ENCODE results near the gene PRKCE.

PRKCE gene

DNA sequence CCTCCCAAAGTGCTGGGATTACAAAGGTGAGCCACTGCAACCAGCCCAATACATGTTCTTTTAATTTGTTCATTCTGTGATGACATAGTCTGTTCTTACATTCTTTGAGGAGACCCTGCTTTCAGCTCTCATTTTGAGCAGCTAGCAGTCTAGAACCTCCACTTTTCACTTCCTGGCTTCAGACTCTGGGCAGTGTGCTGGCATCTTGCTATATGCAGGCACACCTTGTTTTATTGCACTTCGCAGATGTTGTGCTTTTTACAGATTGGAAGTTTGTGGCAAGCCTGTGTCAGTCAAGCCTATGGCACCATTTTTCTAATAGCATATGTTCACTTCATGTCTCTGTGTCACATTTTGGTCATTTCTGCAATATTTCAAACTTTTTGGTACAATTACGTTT is 72.4 kb downstream of the PRKCE start:
- Mint-ChIP-seq H3K27me3 (no peaks in the 10 kb centered on the region), H3K9me3 (no peaks in the 10 kb centered on the region), H3K4me3 (no peak overlapping the region), H3K36me3 (no peaks in the 10 kb centered on the region), H3K27ac (no peak overlapping the region), H3K4me1 (peaks cover 6% of the 10 kb centered on the region)
- CTCF ChIA-PET: interaction anchor here (1.4 kb wide), 1 partner anchor 55 kb away, joined by 4 read pairs; no protein-coding TSS in a partner anchor
- DNase-seq: no peak

DNA sequence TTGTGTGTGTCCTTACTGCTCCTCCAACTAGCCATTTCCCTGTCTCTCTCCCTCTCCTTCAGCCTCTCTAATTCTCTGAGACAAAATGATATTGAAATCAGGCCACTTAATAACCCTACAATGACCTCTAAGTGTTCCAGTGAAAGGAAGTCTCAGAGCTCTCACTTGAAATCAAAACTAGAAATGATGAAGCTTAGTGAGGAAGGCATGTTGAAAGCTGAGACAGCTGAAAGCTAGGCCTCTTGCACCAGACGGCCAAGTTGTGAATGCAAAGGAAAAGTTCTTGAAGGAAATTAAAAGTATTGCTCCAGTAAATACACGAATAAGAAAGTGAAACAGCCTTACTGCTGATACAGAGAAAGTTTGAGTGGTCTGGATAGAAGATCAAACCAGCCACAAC is 72.9 kb downstream of the PRKCE start:
- no peaks in the 10 kb centered on the region for H3K9me3 Mint-ChIP-seq
- no peak for DNase-seq
- no peaks in the 10 kb centered on the region for H3K36me3 Mint-ChIP-seq
- H3K4me3 Mint-ChIP-seq: no peak overlapping the region
- CTCF ChIA-PET: interaction anchor here (1.4 kb wide), 1 partner anchor 54 kb away, joined by 4 read pairs; no protein-coding TSS in a partner anchor
- H3K27ac Mint-ChIP-seq: no peak overlapping the region
- peaks cover 6% of the 10 kb centered on the region for H3K4me1 Mint-ChIP-seq
- no peaks in the 10 kb centered on the region for H3K27me3 Mint-ChIP-seq

DNA sequence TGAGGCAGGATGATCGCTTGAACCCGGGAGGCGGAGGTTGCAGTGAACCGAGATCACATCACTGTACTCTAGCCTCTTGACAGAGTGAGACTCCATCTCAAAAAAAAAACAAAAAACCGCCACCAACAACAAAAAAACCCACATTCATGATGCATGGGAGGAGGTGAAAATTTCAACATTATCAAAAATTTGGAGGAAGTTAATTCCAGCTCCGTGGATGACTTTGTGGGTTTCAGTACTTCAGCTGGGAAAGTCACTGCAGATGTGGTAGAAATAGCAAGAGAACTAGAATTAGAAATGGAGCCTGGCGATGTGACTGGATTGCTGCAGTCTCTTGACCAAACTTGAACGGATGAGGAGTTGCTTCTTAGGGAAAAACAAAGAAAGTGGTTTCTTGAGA is 74.3 kb downstream of the PRKCE start:
- H3K4me3 Mint-ChIP-seq: no peak overlapping the region
- no peaks in the 10 kb centered on the region for H3K27me3 Mint-ChIP-seq
- peaks cover 6% of the 10 kb centered on the region for H3K4me1 Mint-ChIP-seq
- CTCF ChIA-PET: no interaction called here
- no peak for DNase-seq
- no peak overlapping the region for H3K27ac Mint-ChIP-seq
- H3K9me3 Mint-ChIP-seq: no peaks in the 10 kb centered on the region
- no peaks in the 10 kb centered on the region for H3K36me3 Mint-ChIP-seq

DNA sequence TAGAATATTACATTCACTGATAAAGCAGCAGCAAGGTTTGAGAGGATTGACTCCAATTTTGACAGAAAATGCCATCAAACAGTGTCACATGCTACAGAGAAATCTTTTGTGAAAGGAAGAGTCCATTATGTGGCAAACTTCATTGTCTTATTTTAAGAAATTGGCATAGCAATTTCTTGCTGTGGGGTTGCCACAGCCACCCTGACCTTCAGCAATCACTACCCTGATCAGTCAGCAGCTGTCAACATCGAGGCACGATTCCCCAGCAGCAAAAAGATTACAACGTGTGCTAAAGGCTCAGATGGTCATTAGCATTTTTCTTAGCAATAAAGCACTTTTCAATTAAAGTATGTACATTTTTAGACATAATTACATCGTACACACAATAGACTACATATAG is 74.7 kb downstream of the PRKCE start:
- Mint-ChIP-seq H3K36me3 (no peaks in the 10 kb centered on the region), H3K4me1 (peaks cover 6% of the 10 kb centered on the region), H3K27me3 (no peaks in the 10 kb centered on the region), H3K4me3 (no peak overlapping the region), H3K9me3 (no peaks in the 10 kb centered on the region), H3K27ac (no peak overlapping the region)
- CTCF ChIA-PET: interaction anchor here (0.6 kb wide), 1 partner anchor 368 kb away, joined by 3 read pairs; no protein-coding TSS in a partner anchor
- no peak for DNase-seq

DNA sequence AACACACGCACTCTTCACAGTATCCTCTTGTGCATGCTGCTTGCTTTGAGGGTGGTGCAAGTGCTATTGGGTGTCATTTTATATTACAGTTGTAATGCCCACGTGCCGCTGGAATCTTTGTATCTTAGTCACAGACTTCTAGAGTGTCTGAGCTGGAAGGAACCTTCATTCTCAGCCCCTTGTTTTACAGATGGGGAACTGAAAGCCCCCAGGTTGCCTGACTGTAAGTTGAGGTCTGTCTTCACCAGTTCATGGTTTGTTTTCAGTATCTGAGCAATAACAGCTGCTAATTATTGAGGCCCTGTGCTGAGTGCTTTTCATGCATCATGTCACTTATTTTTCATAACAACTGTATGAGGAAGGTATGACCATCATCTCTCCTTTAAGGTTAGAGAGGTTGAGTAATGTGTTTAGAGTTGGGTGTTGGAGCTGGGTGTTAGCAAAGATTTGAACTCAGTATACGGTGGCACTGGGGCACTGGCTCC is 77.0 kb downstream of the PRKCE start:
- Mint-ChIP-seq H3K9me3 (no peaks in the 10 kb centered on the region), H3K27me3 (no peaks in the 10 kb centered on the region), H3K27ac (no peak overlapping the region), H3K4me3 (no peak overlapping the region), H3K4me1 (peaks cover 6% of the 10 kb centered on the region), H3K36me3 (no peaks in the 10 kb centered on the region)
- DNase-seq: no peak
- CTCF ChIA-PET: interaction anchor here (1.1 to 1.3 kb wide), 2 partner anchors 10 to 29 kb away, joined by 3 read pairs; no protein-coding TSS in a partner anchor

DNA sequence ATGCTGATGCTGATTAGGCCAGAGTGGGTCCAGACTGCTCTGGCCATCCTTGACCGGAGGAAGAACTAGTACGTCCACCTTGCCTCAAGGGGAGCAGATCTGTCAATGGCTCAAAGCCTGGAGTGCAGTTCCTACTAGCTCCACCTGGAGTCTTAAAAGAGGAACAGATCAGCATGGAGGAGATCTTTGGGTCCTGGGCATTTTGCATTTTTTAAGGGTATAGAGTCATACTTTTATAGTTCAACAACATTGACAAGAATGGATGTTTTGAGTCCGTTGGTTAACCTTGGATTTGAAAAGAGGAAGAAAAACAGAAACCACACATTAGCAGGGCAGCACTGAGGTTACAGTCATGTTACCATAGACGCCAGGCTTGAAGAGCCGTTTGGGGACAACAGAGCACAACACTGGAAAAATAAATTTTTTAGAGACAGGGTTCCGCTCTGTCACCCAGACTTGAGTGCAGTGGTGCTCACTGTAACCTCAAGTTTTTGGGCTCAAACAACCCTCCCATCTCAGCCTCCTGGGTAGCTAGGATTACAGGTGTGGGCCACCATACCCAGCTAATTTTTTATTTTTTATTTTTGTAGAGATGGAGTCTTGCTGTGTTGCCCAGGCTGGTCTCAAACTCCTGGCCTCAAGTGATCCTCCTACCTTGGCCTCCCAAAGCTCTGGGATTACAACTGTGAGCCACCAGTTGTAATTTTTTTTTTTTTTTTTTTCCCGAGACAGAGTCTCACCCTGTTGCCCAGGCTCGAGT is 78.5 kb downstream of the PRKCE start:
- DNase-seq: no peak
- Mint-ChIP-seq H3K9me3 (no peaks in the 10 kb centered on the region), H3K4me3 (no peak overlapping the region), H3K27ac (no peak overlapping the region), H3K36me3 (no peaks in the 10 kb centered on the region), H3K4me1 (no peaks in the 10 kb centered on the region), H3K27me3 (no peaks in the 10 kb centered on the region)
- CTCF ChIA-PET: interaction anchor here (0.5 to 1.4 kb wide), 5 partner anchors 12 to 49 kb away, joined by 3 read pairs; no protein-coding TSS in a partner anchor

DNA sequence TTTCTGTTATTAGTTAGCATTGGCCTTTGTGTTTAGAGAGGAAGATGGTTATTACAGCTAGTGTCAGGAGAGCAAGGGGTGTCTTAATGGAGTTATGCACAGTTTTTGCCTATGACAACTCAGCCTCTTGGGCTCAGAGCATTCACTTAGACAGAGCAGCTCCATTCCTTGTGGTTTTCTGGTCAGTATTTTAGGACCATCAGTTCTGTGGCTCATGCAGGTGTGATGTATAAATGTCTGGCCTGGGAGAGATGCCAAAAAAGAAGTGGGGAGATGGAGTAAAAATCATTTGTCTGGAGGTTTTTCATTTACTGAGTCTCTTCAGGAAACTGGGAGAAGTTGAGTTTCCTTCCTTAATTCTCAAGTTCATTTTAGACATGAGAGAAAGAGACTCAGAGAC is 79.7 kb downstream of the PRKCE start:
- no peaks in the 10 kb centered on the region for H3K4me1 Mint-ChIP-seq
- no peaks in the 10 kb centered on the region for H3K36me3 Mint-ChIP-seq
- DNase-seq: no peak
- H3K4me3 Mint-ChIP-seq: no peak overlapping the region
- H3K27me3 Mint-ChIP-seq: no peaks in the 10 kb centered on the region
- CTCF ChIA-PET: interaction anchor here (0.6 to 1.4 kb wide), 2 partner anchors 48 to 209 kb away, joined by 3 read pairs; no protein-coding TSS in a partner anchor
- no peak overlapping the region for H3K27ac Mint-ChIP-seq
- H3K9me3 Mint-ChIP-seq: no peaks in the 10 kb centered on the region

DNA sequence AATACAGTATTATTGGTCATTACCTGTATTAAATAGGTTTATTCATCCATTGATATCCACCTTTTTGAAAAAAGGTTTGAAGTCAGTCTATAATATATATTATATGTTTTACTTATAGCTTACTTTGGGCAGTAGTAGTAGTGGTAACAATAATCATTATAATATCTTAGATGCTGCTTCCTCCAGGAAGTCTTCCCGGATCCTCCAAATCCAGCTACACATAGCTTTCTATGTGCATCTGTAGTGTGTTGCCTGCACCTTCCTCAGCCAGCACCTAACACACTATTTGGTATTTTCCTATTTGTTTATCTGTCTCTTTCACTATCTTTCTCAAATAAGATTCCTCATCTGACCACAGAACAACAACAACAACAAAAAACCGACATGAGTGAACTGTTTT is 81.0 kb downstream of the PRKCE start:
- H3K27ac Mint-ChIP-seq: no peak overlapping the region
- H3K4me3 Mint-ChIP-seq: no peak overlapping the region
- CTCF ChIA-PET: no interaction called here
- H3K9me3 Mint-ChIP-seq: no peaks in the 10 kb centered on the region
- DNase-seq: no peak
- no peaks in the 10 kb centered on the region for H3K36me3 Mint-ChIP-seq
- H3K27me3 Mint-ChIP-seq: no peaks in the 10 kb centered on the region
- no peaks in the 10 kb centered on the region for H3K4me1 Mint-ChIP-seq

DNA sequence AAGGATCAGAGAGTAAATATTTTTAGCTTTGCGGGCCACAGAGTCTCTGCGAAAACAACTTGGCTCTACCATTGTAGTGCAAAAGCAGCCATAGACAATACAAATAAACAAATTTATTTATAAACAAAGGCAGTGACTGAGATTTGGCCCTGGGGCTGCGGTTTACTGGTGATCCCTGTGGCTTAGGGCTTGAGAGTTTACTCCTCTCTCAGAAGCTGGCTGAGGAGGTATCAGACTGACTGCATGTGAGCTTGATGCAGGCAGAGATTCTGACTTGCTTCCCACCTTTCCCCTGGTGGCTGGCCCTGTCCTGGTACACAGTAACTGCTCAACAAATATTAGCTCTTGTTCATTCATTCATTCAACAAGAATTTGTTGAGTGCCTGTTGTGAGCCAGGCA is 81.5 kb downstream of the PRKCE start:
- Mint-ChIP-seq H3K27ac (no peak overlapping the region), H3K36me3 (no peaks in the 10 kb centered on the region), H3K9me3 (no peaks in the 10 kb centered on the region), H3K4me3 (no peak overlapping the region), H3K27me3 (no peaks in the 10 kb centered on the region), H3K4me1 (no peaks in the 10 kb centered on the region)
- CTCF ChIA-PET: no interaction called here
- no peak for DNase-seq

DNA sequence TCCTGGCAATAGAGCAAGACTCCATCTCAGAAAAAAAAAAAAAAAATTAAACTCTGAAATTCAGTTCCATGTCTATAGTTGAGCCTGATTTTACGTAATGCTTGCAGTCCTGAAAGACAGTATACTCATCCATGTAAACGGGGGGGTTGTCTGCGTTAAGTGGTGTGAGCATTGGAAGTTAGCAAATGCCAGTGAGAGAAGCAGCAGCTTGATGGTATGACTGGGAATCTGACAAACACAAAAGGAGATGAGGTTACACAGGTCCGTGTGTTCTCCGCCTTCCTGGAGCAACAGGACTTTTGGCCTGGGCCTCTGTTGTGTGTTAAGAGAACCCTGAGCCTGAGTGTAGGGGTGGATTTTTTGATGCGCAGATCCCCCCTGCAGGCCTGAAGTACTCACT is 82.9 kb downstream of the PRKCE start:
- no peak for DNase-seq
- CTCF ChIA-PET: no interaction called here
- no peaks in the 10 kb centered on the region for H3K27me3 Mint-ChIP-seq
- H3K9me3 Mint-ChIP-seq: no peaks in the 10 kb centered on the region
- H3K4me3 Mint-ChIP-seq: no peak overlapping the region
- no peaks in the 10 kb centered on the region for H3K4me1 Mint-ChIP-seq
- H3K27ac Mint-ChIP-seq: no peak overlapping the region
- no peaks in the 10 kb centered on the region for H3K36me3 Mint-ChIP-seq

DNA sequence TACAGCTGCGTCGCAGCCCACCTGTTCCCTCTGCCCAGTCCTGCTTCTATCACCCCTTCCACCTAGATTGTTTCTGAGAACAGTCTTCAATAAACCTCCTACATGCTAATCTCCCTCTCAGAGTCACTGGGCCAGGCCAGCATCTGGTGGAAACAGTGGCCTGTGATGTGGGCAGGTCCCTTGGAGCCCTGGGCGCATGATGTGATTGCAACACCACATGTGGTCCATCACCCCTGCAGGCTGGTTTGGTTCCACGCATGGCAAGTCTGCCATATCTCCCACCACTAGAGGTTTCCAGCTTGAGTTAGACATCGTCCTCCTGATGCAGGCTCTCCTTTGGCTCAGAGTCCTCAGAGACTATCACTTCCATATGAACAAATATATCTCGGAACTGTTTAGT is 83.5 kb downstream of the PRKCE start:
- Mint-ChIP-seq H3K27ac (no peak overlapping the region), H3K4me3 (no peak overlapping the region), H3K4me1 (no peaks in the 10 kb centered on the region), H3K9me3 (no peaks in the 10 kb centered on the region), H3K36me3 (no peaks in the 10 kb centered on the region), H3K27me3 (no peaks in the 10 kb centered on the region)
- DNase-seq: no peak
- CTCF ChIA-PET: no interaction called here

DNA sequence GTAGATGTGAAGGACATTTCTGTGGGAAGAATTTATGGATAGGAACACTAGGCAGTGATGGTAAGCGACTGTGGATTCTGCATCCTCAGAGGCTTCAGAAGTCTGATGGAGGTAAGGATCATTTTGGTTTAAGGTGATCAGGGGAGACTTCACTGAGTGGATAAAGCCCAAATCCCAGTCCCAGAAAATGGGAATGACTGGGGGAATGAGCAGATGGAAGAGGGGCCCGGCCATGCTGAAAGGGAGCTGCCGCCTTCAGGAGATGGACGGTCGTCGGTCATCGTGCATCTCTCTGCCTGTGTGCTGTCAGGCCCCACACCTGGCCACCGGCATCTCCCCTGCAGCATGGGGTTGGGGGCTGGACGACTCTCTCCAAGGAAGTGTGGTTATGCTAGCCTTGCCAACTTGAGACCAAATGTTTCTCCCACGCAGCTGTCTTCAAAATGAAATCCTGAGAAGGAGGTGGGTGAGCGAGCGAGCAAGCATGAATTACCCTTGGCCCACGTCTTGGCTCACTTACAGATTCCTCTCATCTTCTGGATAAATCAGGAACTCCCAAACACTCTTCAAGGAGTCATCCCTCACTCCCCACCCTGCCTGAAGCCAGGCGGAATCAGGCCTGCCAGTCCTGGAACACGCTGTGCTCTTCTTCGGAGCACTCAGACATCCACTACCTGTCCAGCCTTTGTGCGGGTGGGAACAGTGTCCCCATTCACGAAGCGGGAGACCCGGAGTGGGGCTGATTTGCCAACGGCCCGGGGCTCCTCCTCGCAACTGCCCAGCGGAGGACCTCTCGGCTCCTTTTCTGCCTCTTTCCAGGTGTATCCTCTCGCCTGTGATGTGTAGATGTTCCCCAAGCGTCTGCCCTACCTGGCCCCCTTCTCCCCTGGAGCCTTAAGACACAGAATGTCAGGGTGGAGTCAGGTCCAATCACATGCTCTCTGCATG is 85.6 kb downstream of the PRKCE start:
- DNase-seq: no peak
- Mint-ChIP-seq H3K4me3 (no peak overlapping the region), H3K4me1 (no peaks in the 10 kb centered on the region), H3K27me3 (no peaks in the 10 kb centered on the region), H3K27ac (no peak overlapping the region), H3K36me3 (no peaks in the 10 kb centered on the region), H3K9me3 (no peaks in the 10 kb centered on the region)
- CTCF ChIA-PET: no interaction called here

DNA sequence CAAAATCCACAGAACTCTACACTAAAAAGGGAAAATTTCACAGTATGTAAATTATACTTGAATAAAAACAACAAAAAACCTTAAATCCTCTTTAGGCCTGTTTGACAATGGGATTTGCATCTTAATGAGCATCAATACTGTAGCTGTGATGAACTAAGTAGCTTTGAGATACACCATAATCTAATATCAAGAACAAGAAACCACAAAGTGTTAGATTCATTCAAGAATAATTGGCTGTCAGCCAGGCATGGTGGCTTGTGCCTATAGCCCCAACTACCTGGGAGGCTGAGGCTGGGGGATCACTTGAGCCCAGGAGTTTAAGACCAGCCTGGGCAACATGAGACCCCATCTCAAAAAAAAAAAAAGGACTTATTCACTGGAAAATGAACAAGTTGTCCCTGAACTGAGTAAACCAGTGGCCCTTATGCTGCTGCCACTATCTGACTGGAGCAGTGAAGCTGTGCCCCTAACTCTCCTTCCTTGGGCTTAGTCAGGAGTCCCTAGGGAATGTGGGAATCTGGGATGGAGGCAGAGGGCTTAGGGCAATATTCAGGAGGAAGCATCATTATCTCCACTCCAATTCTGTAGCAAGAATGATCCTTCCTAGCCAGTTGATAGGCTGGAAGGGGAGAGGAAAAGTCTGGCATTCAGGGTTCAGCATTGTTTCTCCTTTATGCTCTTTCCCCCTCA is 88.5 kb downstream of the PRKCE start:
- H3K9me3 Mint-ChIP-seq: no peaks in the 10 kb centered on the region
- peaks cover 4% of the 10 kb centered on the region for H3K27me3 Mint-ChIP-seq
- no peak overlapping the region for H3K4me3 Mint-ChIP-seq
- H3K4me1 Mint-ChIP-seq: no peaks in the 10 kb centered on the region
- H3K27ac Mint-ChIP-seq: no peak overlapping the region
- H3K36me3 Mint-ChIP-seq: no peaks in the 10 kb centered on the region
- CTCF ChIA-PET: no interaction called here
- DNase-seq: no peak

DNA sequence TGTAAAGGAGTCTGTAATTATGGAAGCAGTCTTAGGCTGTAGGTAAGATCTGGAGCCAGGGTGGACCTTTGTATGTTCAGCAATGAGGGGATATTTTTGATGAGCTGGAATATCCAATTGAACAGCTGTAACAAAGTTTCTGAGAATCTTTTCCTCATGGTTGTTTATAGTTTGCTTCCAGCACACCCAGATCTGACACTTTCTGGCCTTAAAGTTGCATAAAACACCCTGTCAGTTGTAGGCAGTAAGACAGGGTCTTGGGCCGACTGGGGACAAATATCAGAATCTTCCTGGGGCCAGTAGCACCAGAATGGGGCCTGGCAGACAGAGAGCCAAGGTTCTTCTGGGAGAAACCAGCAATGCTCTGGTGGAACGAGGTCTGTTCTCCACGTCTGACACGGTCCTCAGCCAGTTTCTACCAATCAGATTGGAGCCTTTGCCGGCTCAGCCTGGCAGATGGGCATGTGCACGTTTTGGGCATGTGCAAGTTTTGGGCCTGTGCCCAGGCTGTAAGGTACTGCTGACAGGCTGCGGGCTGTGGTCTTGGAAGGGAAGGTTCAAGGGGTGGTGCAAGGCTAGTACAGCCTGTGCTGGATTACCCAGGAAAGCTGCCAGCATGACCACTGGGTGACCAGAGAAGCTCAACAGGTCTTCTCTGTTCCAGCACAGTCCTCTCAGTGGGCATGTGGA is 89.8 kb downstream of the PRKCE start:
- CTCF ChIA-PET: no interaction called here
- Mint-ChIP-seq H3K9me3 (no peaks in the 10 kb centered on the region), H3K36me3 (no peaks in the 10 kb centered on the region), H3K27ac (no peak overlapping the region), H3K4me1 (no peaks in the 10 kb centered on the region), H3K27me3 (peaks cover 8% of the 10 kb centered on the region), H3K4me3 (no peak overlapping the region)
- no peak for DNase-seq
